ENCODE measurements around the gene USP33. TPM values are rescaled to one million over a fixed set of nuclear protein-coding genes. Genes with fewer than 3 reads are reported as not detected.
A peak's percentile ranks its signal among the peaks of the same experiment; 100 is the strongest.
"Not testable (repeated sequence)": the region's sequence is repeated elsewhere in the genome, so short reads cannot be mapped to it uniquely, and the experiment has no call there.

The USP33 gene
- total and polyA plus RNA-seq, 9 of the 15 experiments (the other 6 are each of a cell fraction or from before 2014, with no cell fraction given), result 22.4 to 83.5 (median 44.7) TPM

GRCh38 chr1:77646224-77646623, 113.4 kb downstream of the USP33 start:
- H3K9me1 ChIP-seq (ENCODE audit: control insufficient read depth, insufficient read depth, low read length); CTCF ChIA-PET (ENCODE audit: low intra/inter-chr PET ratio); H3K9me3 ChIP-seq (replicated peaks; ENCODE audit: control insufficient read depth, insufficient read depth, low read depth, low read length); H3K27ac ChIP-seq (ENCODE audit: extremely low read depth, low read depth, low read length); H4K20me1 ChIP-seq (replicated peaks; ENCODE audit: control insufficient read depth, insufficient read depth, low read length); H3K4me3 ChIP-seq; intact Hi-C loops (cut with micrococcal nuclease); H3K4me1 ChIP-seq (replicated peaks in 1 of 2; ENCODE audit: control insufficient read depth in 2 of 2, insufficient read depth in 2 of 2, low read length in 2 of 2); DNase-seq (ENCODE audit: extremely low read depth in 1 of 4, low spot score in 3 of 4); FAIRE-seq; H3K9ac ChIP-seq (ENCODE audit: insufficient read depth in 1 of 2, low read depth in 2 of 2, low read length in 2 of 2); in situ Hi-C loops (cut with MboI); H3K27me3 ChIP-seq (ENCODE audit: control insufficient read depth in 2 of 2, insufficient read depth in 2 of 2, low read length in 2 of 2); POLR2A ChIA-PET; H2AFZ ChIP-seq (ENCODE audit: low read depth, low read length); BruUV-seq (replicated peaks); ATAC-seq; H3K4me2 ChIP-seq (ENCODE audit: insufficient read depth, low read length): not testable (repeated sequence)
- H3K79me2 ChIP-seq (ENCODE audit: control insufficient read depth, insufficient read depth, low read length), result peaks cover 95% of the 10 kb centered on the region
- 97% methylated on average over 6 of the region's 6 CpGs for WGBS (ENCODE audit: insufficient coverage, low coverage, missing lambda C conversion rate)
- peak; percentile 98 for TF ChIP-seq ZNF224 (CRISPR knock-in tag; IDR thresholded peaks at IDR 0.05)
- H3K36me3 ChIP-seq (ENCODE audit: control insufficient read depth, insufficient read depth, low read length), result peaks cover 27% of the 10 kb centered on the region; the same call in 2 of the 3 replicates

Other genes starting within 250 kb of the USP33 start
- 59.3 and 64.0 TPM in 2 replicates for gene ZZZ3, start 77.2 kb downstream of the USP33 start, total RNA-seq (2014; rRNA removed)
- gene ZZZ3, start 77.2 kb downstream of the USP33 start, total RNA-seq (2014; rRNA removed; fragmentation: Illumina TruSeq; extraction: Trizol), result 60.0 and 63.2 TPM in 2 replicates
- gene ZZZ3, start 77.2 kb downstream of the USP33 start, total RNA-seq (2015; rRNA removed; fragmentation: Illumina TruSeq; extraction: Trizol), result 59.5 and 62.7 TPM in 2 replicates
- gene ZZZ3, start 77.2 kb downstream of the USP33 start, total RNA-seq (2021), result 42.5 and 43.9 TPM in 2 replicates
- 27.1 and 36.7 TPM in 2 replicates for gene ZZZ3, start 77.2 kb downstream of the USP33 start, polyA plus RNA-seq (2011; rRNA removed)
- 30.6 and 32.8 TPM in 2 replicates for gene ZZZ3, start 77.2 kb downstream of the USP33 start, polyA plus RNA-seq (2014; fragmentation: Illumina TruSeq; extraction: Trizol)
- gene ZZZ3, start 77.2 kb downstream of the USP33 start, polyA plus RNA-seq (2014; fragmentation: Nextera tagmentation; extraction: Ambion mirVana), result 10 to 100 TPM; 13.9 to 18.5 TPM
- 28.7 and 37.2 TPM in 2 replicates for gene ZZZ3, start 77.2 kb downstream of the USP33 start, polyA plus RNA-seq (2014; rRNA removed)
- 1.7 and 2.9 TPM in 2 replicates for gene MIGA1, start 19.8 kb upstream of the USP33 start, total RNA-seq (2014; rRNA removed)
- 5.1 and 6.1 TPM in 2 replicates for gene MIGA1, start 19.8 kb upstream of the USP33 start, total RNA-seq (2014; rRNA removed; fragmentation: Illumina TruSeq; extraction: Trizol)
- gene MIGA1, start 19.8 kb upstream of the USP33 start, total RNA-seq (2015; rRNA removed; fragmentation: Illumina TruSeq; extraction: Trizol), result 4.5 and 5.0 TPM in 2 replicates
- 4.0 and 4.4 TPM in 2 replicates for gene MIGA1, start 19.8 kb upstream of the USP33 start, total RNA-seq (2021)
- 3.5 and 3.6 TPM in 2 replicates for gene MIGA1, start 19.8 kb upstream of the USP33 start, polyA plus RNA-seq (2011; rRNA removed)
- gene MIGA1, start 19.8 kb upstream of the USP33 start, polyA plus RNA-seq (2014; fragmentation: Illumina TruSeq; extraction: Trizol), result 2.4 and 2.8 TPM in 2 replicates
- 1 to 10 TPM; 1.6 to 1.8 TPM for gene MIGA1, start 19.8 kb upstream of the USP33 start, polyA plus RNA-seq (2014; fragmentation: Nextera tagmentation; extraction: Ambion mirVana)
- gene MIGA1, start 19.8 kb upstream of the USP33 start, polyA plus RNA-seq (2014; rRNA removed), result 2.9 and 3.1 TPM in 2 replicates
- 0.95 and 1.4 TPM in 2 replicates for gene NEXN, start 128.8 kb upstream of the USP33 start, total RNA-seq (2014; rRNA removed)
- 0.76 and 1.2 TPM in 2 replicates for gene NEXN, start 128.8 kb upstream of the USP33 start, total RNA-seq (2014; rRNA removed; fragmentation: Illumina TruSeq; extraction: Trizol)
- gene NEXN, start 128.8 kb upstream of the USP33 start, total RNA-seq (2015; rRNA removed; fragmentation: Illumina TruSeq; extraction: Trizol), result 0.98 and 1.2 TPM in 2 replicates
- gene NEXN, start 128.8 kb upstream of the USP33 start, total RNA-seq (2021), result 0.60 and 0.92 TPM in 2 replicates
- gene NEXN, start 128.8 kb upstream of the USP33 start, polyA plus RNA-seq (2011; rRNA removed), result 0.07 and 0.18 TPM in 2 replicates
- gene NEXN, start 128.8 kb upstream of the USP33 start, polyA plus RNA-seq (2014; fragmentation: Illumina TruSeq; extraction: Trizol), result 1.2 and 1.8 TPM in 2 replicates
- gene NEXN, start 128.8 kb upstream of the USP33 start, polyA plus RNA-seq (2014; fragmentation: Nextera tagmentation; extraction: Ambion mirVana), result under 1 TPM; 0.46 to 0.51 TPM
- gene NEXN, start 128.8 kb upstream of the USP33 start, polyA plus RNA-seq (2014; rRNA removed), result 0.86 and 0.97 TPM in 2 replicates
- gene FUBP1, start 219.2 kb upstream of the USP33 start, total RNA-seq (2014; rRNA removed), result 182 and 192 TPM in 2 replicates
- gene FUBP1, start 219.2 kb upstream of the USP33 start, total RNA-seq (2014; rRNA removed; fragmentation: Illumina TruSeq; extraction: Trizol), result 253 and 279 TPM in 2 replicates
- 234 and 254 TPM in 2 replicates for gene FUBP1, start 219.2 kb upstream of the USP33 start, total RNA-seq (2015; rRNA removed; fragmentation: Illumina TruSeq; extraction: Trizol)
- gene FUBP1, start 219.2 kb upstream of the USP33 start, total RNA-seq (2021), result 195 and 199 TPM in 2 replicates
- 292 and 294 TPM in 2 replicates for gene FUBP1, start 219.2 kb upstream of the USP33 start, polyA plus RNA-seq (2011; rRNA removed)
- gene FUBP1, start 219.2 kb upstream of the USP33 start, polyA plus RNA-seq (2014; fragmentation: Illumina TruSeq; extraction: Trizol), result 185 and 213 TPM in 2 replicates
- 100 to 1,000 TPM; 104 to 170 TPM for gene FUBP1, start 219.2 kb upstream of the USP33 start, polyA plus RNA-seq (2014; fragmentation: Nextera tagmentation; extraction: Ambion mirVana)
- gene FUBP1, start 219.2 kb upstream of the USP33 start, polyA plus RNA-seq (2014; rRNA removed), result 224 and 265 TPM in 2 replicates
- gene DNAJB4, start 245.1 kb upstream of the USP33 start, total RNA-seq (2014; rRNA removed), result 8.5 and 13.2 TPM in 2 replicates
- gene DNAJB4, start 245.1 kb upstream of the USP33 start, total RNA-seq (2014; rRNA removed; fragmentation: Illumina TruSeq; extraction: Trizol), result 22.5 and 33.2 TPM in 2 replicates
- 18.2 and 19.8 TPM in 2 replicates for gene DNAJB4, start 245.1 kb upstream of the USP33 start, total RNA-seq (2015; rRNA removed; fragmentation: Illumina TruSeq; extraction: Trizol)
- 17.8 and 20.5 TPM in 2 replicates for gene DNAJB4, start 245.1 kb upstream of the USP33 start, total RNA-seq (2021)
- 15.2 and 23.5 TPM in 2 replicates for gene DNAJB4, start 245.1 kb upstream of the USP33 start, polyA plus RNA-seq (2011; rRNA removed)
- gene DNAJB4, start 245.1 kb upstream of the USP33 start, polyA plus RNA-seq (2014; fragmentation: Illumina TruSeq; extraction: Trizol), result 16.5 and 17.5 TPM in 2 replicates
- gene DNAJB4, start 245.1 kb upstream of the USP33 start, polyA plus RNA-seq (2014; fragmentation: Nextera tagmentation; extraction: Ambion mirVana), result 10 to 100 TPM; 18.3 to 27.7 TPM
- gene DNAJB4, start 245.1 kb upstream of the USP33 start, polyA plus RNA-seq (2014; rRNA removed), result 15.3 and 20.7 TPM in 2 replicates